Activated CD4-positive, alpha-beta T cell treated with anti-CD3 and anti-CD28 coated beads for 4 hours (primary cell): ENCODE results near the gene IREB2.
"Not testable (repeated sequence)": the region's sequence is repeated elsewhere in the genome, so short reads cannot be mapped to it uniquely, and the experiment has no call there.

Experiments
- DNase-seq, 2 donors: peaks; one replicate each; pipeline ENCODE4 v3.0.0-alpha.2; 2020

Gene IREB2, protein sequence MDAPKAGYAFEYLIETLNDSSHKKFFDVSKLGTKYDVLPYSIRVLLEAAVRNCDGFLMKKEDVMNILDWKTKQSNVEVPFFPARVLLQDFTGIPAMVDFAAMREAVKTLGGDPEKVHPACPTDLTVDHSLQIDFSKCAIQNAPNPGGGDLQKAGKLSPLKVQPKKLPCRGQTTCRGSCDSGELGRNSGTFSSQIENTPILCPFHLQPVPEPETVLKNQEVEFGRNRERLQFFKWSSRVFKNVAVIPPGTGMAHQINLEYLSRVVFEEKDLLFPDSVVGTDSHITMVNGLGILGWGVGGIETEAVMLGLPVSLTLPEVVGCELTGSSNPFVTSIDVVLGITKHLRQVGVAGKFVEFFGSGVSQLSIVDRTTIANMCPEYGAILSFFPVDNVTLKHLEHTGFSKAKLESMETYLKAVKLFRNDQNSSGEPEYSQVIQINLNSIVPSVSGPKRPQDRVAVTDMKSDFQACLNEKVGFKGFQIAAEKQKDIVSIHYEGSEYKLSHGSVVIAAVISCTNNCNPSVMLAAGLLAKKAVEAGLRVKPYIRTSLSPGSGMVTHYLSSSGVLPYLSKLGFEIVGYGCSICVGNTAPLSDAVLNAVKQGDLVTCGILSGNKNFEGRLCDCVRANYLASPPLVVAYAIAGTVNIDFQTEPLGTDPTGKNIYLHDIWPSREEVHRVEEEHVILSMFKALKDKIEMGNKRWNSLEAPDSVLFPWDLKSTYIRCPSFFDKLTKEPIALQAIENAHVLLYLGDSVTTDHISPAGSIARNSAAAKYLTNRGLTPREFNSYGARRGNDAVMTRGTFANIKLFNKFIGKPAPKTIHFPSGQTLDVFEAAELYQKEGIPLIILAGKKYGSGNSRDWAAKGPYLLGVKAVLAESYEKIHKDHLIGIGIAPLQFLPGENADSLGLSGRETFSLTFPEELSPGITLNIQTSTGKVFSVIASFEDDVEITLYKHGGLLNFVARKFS

DNA sequence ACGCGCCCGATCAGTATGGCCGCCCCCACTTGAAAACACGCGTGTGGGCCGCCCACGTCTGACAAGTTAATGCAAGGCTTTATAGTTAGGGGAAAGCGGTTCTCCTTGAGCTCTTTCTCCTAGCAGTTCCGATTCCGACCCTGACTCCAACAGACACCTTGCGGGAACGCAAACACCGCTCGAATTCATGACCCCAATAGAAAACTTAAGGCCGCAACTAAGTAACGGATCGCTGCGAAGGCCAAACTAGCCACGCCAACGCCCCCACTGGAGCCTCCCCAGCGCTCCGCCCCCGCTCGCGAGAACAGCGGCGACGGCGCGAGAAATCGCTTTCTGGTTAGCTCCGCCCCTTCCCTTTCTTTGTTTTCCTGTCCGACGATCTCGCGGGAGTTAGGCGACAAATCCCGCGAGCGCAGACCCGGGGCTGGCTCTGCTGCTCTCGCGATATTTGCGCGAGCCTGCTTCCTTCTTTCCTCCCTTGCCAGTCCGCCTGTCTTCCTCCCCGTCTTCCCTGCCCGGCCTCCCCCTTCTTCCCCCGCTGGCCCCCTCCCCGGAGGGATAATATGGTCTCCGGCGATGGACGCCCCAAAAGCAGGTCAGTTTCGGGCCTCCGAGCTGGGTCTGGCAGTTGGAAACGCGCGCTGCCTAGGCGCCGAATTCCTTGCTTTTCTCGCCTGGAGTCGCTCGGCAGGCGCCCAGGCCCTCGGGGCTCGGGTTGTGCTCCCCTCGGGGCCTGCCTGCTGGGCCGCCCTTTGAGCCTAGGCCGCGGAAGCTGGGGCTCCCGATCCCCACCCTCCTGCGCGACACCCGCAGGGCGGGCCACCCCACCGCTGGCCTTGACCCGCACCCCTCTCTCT is at the start of gene IREB2:
Gene IREB2 (plus strand): TSS at position 455 of the 857 bp plus-strand sequence. CDS start 122 bp downstream, at position 577.
- DNase-seq, result peak; percentile 96 to 98

DNA sequence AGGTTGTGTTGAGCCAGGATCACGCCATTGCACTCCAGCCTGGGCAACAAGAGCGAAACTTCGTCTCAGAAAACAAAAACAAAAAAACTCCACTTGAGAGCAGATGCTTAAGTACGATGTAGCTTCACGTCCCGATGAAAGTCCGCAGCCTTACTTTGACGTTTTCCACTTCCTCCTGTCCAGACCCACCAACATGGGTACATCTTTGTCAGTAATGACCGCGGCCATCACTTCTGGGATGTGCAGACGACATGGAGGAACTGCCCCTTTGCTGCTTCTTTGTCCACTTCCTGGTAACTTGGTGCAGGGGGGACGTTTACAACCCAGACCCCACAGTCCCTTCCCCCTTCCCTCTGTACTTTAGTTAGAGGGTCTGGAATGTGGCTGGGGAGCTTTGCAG is 49.2 kb upstream of the IREB2 start:
- no peak for DNase-seq

GRCh38 chr15:78389322-78389721 is 48.7 kb upstream of the IREB2 start:
- DNase-seq, result no peak

- DNase-seq, result no peak
Observed at GRCh38 chr15:78389738-78390137, 48.3 kb upstream of the IREB2 start.

GRCh38 chr15:78390242-78390641 is 47.8 kb upstream of the IREB2 start:
- no peak for DNase-seq

DNA sequence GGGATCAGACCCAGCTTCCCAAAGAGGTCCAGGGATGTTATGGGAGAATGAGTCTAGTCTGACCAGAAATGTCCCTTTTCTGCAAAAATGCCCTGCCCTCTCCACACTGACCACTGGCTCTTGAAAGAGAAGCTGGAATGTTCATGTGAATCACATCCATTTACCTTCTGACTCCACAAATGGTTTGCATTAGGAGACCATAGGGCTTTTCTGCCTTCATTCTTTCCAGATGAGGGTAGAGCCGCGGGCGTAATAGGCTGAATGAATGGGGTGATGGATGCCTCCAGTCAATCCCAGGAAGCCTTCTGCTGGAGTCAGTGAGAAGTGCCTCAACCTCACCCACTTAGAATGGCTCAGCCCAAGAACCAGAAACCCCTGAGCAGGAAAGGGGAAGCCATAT is 47.2 kb upstream of the IREB2 start:
- DNase-seq, result no peak

DNA sequence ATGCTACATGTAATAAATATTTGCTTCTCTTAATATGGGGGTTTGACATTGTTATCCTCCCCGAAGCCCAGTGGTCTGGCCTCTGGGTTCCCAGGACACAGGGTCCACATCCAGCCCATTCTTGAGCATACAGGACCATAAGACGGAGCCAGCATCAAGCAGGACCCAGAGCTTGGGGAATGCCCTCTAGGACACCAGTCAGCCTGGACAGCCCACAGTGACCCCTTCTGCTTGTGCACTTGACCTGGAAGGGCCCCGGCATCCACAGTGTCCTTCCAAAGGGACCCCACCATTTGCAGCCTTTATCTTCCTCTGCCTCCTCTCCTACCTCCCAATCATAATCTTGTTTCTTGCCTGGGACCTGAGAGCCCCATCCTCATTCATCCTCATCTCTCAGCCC is 46.2 kb upstream of the IREB2 start:
- no peak for DNase-seq

DNA sequence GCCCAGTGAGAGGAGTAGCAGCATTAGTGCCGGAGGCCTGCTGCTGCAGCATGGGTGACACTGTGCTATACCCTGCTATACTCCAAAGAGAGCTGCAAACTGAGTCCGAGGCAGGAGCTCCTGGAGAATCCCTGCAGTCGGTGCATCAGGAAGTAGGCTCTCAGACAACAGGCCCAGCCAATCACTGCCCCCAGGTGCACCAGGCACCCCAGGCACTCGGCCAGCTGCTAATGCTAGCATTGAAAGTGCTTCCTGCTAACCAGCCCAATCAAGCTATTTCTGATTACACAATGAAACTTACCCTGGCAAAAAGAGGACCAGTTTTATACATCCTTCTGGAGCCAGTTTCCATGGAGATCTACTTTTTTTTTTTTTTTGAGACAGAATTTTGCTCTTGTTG is 45.6 kb upstream of the IREB2 start:
- no peak for DNase-seq

DNA sequence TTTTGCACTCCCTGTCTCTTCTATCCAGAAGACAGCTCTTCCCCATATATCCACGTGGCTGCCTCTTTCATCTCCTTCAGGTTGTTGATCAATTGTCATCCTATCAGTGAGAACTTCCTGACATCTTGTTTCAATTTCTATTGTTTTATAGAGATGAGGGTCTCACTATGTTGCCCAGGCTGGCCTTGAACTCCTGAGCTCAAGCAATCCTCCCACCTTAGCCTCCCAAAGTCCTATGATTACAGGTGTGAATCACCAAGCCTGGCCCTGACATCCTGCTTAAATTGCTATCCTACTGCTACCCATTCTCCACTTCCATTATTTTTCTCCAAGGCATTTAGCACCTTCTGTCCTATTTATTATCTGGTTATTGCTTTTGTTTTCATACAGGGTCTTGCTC is 44.9 kb upstream of the IREB2 start:
- no peak for DNase-seq

DNA sequence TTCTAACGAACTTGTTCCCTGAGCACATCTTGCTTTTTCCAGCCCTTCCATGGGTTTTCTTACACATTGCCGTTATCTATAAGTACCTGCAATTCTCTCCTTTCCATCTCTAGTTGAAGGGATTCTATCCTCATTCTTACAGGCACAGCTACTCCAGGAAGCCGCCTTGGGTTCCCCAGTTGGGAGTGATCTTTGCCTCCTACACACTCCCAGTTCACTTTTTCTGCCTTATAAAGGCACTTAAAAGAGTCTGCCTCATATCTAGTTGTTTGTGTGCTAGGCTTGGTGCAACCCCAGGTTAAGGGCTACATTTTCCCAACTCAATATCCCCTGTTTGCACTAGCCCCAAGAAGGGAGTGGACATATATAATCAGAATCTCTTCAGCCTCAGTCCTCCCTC is 44.0 kb upstream of the IREB2 start:
- no peak for DNase-seq

GRCh38 chr15:78394981-78395616 is 42.9 kb upstream of the IREB2 start:
- no peak for DNase-seq

DNA sequence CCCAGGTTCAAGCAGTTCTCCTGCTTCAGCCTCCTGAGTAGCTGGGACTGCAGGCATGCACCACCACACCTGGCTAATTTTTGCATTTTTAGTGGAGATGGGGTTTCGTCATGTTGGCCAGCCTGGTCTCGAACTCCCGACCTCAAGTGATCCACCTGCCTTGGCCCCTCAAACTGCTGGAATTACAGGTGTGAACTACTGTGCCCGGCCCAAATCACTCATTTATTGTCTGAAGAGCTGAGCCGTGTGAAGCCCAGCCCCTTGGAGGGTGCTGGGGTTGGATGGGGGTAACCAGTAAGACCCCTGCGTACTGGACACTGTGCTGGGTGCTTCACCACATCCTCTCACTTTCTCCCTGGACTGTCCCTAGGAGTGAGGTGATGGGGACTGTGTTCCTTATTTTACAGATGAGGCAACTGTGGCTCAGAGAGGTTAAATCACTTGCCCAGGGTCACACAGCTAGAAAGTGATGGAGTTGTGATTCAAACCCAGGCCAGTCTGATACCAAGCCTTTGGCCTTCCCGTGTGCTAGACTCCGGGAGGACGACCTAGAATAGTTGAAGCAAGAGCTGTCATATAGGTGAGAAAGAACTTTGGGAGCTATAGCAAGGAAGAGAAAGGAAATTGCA is 41.7 kb upstream of the IREB2 start:
- DNase-seq, result no peak

DNA sequence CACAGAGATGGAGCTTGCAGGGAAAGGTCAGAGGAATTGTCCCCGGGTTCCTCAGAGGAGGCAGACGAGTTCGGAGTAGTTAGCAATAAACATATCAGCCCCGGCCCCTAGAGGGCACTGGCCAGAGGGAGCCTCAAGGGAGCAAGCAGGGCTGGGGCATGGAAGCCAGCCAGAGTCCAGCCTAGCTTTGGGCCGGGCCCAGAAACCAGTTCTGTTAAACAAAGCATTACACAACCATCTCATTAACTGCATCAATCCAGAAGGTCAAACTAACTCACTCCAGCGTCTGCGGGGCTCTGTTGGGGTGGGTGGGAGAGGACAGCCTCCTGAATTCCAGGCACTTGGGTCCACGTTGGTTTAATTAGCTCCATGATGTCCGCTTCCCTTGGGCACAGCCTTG is 41.0 kb upstream of the IREB2 start:
- no peak for DNase-seq

GRCh38 chr15:78397382-78397781 is 40.6 kb upstream of the IREB2 start:
- DNase-seq, result no peak

DNA sequence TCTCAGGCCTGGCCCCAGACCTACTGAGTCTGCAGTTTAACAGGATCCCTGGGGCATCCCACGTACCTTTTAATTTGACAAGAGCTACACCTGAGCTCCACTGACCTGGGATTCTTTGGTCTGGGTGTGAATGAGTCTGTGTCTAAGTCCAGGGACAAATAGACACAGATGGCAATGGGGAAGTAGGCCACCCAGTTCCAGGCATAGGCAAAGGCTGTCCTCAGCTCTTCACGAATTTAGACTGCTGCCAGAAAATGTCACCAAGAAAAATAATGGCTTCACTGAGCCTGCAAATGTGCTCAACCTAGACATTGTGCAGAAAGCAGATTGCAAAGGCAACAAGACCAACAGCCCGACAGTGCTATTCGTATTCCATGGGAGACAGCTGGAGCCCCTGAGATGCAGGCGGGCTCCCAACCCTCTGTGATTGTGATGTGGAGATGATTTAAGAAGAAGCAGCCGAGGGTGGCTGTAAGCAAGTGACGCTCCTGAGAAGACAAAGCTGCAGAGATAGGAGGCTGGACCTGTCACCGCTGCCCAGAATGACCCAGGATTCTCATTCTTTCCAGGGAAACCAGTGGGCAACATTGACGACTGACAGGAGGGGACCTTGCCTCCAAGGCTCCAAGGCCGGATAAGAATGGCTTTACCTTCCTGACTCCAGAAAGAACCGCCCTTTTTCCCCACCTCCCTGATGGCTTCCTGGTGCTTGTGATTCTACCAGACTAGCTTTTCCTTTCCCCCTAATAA is 39.8 kb upstream of the IREB2 start:
- DNase-seq, result no peak

- no peak for DNase-seq
Observed at GRCh38 chr15:78399091-78399490, 38.9 kb upstream of the IREB2 start.

GRCh38 chr15:78402061-78402610 is 35.9 kb upstream of the IREB2 start:
- no peak for DNase-seq

DNA sequence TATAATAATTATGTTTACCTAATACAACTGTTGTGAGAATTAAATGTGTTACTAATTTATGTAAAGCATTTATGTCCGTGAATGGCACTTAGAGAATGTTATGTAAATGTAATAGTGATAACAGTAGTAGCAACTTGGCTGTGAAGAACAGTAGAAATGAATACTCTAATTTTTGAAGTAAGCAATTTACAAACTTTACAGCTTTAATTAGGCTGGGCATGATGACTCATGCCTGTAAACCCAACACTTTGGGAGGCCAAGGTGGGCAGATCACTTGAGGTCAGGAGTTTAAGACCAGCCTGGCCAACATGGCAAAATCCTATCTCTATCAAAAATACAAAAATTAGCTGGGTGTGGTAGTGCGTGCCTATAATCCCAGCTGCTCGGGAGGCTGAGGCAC is 33.9 kb upstream of the IREB2 start:
- no peak for DNase-seq

GRCh38 chr15:78404796-78405195 is 33.2 kb upstream of the IREB2 start:
- DNase-seq, result not testable (repeated sequence)

GRCh38 chr15:78405336-78405924 is 32.6 kb upstream of the IREB2 start:
- no peak for DNase-seq
